ENCODE data around the gene SLC6A17. TPM values are rescaled to one million over a fixed set of nuclear protein-coding genes. Genes with fewer than 3 reads are reported as not detected.

Gene SLC6A17
- total and polyA plus RNA-seq, 2 experiments from 2014 or later = 0.03 to 0.17 TPM

DNA sequence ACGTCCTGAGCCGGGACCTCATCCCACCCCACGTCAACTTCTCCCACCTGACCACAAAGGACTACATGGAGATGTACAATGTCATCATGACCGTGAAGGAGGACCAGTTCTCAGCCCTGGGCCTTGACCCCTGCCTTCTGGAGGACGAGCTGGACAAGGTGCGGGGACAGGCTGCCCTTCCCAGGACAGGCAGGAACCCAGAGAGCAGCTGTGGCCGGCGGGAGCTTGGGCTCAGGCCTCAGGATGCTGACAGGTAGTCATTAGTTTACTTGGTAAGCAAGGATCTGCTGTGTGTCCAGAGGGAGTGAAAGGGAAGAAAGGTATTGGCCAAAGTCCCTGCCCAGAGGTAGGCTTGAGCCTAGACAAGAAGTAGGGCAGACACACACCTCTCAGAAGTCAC, 42.2 kb downstream of the SLC6A17 start:
- Histone ChIP-seq H3K4me3 (no peak overlapping the region), H3K36me3 (ENCODE audit: insufficient read depth) (no peaks in the 10 kb centered on the region), H3K27me3 (ENCODE audit: insufficient read depth) (no peaks in the 10 kb centered on the region), H3K27ac (ENCODE audit: low read depth) (no peak overlapping the region), H3K9me2 (ENCODE audit: insufficient read depth) (no peaks in the 10 kb centered on the region), H2AFZ (no peak overlapping the region), H3K4me2 (no peak overlapping the region), H3K4me1 (ENCODE audit: insufficient read depth) (no peaks in the 10 kb centered on the region), H4K20me1 (replicated peaks; ENCODE audit: insufficient read depth) (no peaks in the 10 kb centered on the region), H3F3A (replicated peaks; ENCODE audit: low read depth) (no peaks in the 10 kb centered on the region), H3K79me2 (replicated peaks; ENCODE audit: insufficient read depth) (no peaks in the 10 kb centered on the region)
- no peaks in the 10 kb centered on the region for H3K36me3 Mint-ChIP-seq (ENCODE audit: low read depth)
- TF ChIP-seq STAT1 (IDR thresholded peaks at IDR 0.05; ENCODE audit: unreplicated experiment) = no peak
- no peak for TF ChIP-seq EZH2 (IDR thresholded peaks at IDR 0.05; ENCODE audit: low read depth, unreplicated experiment)
- no peak for TF ChIP-seq EZH2phosphoT487 (IDR thresholded peaks at IDR 0.05; ENCODE audit: unreplicated experiment)
- TF ChIP-seq JUNB (IDR thresholded peaks at IDR 0.05; ENCODE audit: unreplicated experiment) = no peak
- TF ChIP-seq, protein P1, sequence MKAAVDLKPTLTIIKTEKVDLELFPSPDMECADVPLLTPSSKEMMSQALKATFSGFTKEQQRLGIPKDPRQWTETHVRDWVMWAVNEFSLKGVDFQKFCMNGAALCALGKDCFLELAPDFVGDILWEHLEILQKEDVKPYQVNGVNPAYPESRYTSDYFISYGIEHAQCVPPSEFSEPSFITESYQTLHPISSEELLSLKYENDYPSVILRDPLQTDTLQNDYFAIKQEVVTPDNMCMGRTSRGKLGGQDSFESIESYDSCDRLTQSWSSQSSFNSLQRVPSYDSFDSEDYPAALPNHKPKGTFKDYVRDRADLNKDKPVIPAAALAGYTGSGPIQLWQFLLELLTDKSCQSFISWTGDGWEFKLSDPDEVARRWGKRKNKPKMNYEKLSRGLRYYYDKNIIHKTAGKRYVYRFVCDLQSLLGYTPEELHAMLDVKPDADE (IDR thresholded peaks at IDR 0.05) = no peak
- peaks cover 10% of the 10 kb centered on the region for H3K4me1 Mint-ChIP-seq
- DNase-seq (ENCODE audit: low spot score) (no peak), ATAC-seq (no peak)
- no peak overlapping the region for H3K4me3 Mint-ChIP-seq
- no peaks in the 10 kb centered on the region for H3K9me3 Mint-ChIP-seq
- H3K27me3 Mint-ChIP-seq (ENCODE audit: insufficient read depth, low read depth, poor library complexity) = peaks cover 10% of the 10 kb centered on the region
- no peak overlapping the region for H3K27ac Mint-ChIP-seq

DNA sequence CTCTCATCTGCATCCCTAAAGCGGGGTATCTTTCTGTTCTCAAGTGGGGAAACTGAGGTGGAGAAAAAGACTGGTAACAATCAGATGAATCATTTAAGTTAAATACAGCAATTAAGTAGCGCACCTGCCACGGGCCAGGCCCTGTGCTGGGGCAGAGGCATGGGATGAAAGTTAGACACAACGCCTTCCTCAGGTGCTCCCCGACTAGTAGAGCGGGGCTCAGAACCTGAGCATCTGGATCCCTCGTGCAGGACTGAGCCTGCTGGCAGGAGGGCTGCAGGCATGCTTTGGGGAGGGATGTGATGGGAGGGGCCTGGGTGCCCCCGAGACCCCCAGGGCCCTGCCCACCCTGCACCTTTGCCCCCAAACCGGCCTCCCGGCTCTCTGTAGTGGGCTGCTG, 44.9 kb downstream of the SLC6A17 start:
- no peak overlapping the region for H3K27ac Mint-ChIP-seq
- H3K4me1 Mint-ChIP-seq = peaks cover 3% of the 10 kb centered on the region
- TF ChIP-seq EZH2 (IDR thresholded peaks at IDR 0.05; ENCODE audit: low read depth, unreplicated experiment) (no peak), JUNB (IDR thresholded peaks at IDR 0.05; ENCODE audit: unreplicated experiment) (no peak), ZNF331 (CRISPR knock-in tag; IDR thresholded peaks at IDR 0.05; ENCODE audit: low read depth) (no peak), EZH2phosphoT487 (IDR thresholded peaks at IDR 0.05; ENCODE audit: unreplicated experiment) (no peak), CREB1 (CRISPR knock-in tag; IDR thresholded peaks at IDR 0.05; ENCODE audit: low read depth) (no peak), NANOG (IDR thresholded peaks at IDR 0.05; ENCODE audit: borderline replicate concordance) (no peak)
- TF ChIP-seq, protein P2, sequence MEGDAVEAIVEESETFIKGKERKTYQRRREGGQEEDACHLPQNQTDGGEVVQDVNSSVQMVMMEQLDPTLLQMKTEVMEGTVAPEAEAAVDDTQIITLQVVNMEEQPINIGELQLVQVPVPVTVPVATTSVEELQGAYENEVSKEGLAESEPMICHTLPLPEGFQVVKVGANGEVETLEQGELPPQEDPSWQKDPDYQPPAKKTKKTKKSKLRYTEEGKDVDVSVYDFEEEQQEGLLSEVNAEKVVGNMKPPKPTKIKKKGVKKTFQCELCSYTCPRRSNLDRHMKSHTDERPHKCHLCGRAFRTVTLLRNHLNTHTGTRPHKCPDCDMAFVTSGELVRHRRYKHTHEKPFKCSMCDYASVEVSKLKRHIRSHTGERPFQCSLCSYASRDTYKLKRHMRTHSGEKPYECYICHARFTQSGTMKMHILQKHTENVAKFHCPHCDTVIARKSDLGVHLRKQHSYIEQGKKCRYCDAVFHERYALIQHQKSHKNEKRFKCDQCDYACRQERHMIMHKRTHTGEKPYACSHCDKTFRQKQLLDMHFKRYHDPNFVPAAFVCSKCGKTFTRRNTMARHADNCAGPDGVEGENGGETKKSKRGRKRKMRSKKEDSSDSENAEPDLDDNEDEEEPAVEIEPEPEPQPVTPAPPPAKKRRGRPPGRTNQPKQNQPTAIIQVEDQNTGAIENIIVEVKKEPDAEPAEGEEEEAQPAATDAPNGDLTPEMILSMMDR (conservative IDR thresholded peaks at IDR 0.05; ENCODE audit: low read depth in 2 of 2) = no peak
- TF ChIP-seq, protein P3, sequence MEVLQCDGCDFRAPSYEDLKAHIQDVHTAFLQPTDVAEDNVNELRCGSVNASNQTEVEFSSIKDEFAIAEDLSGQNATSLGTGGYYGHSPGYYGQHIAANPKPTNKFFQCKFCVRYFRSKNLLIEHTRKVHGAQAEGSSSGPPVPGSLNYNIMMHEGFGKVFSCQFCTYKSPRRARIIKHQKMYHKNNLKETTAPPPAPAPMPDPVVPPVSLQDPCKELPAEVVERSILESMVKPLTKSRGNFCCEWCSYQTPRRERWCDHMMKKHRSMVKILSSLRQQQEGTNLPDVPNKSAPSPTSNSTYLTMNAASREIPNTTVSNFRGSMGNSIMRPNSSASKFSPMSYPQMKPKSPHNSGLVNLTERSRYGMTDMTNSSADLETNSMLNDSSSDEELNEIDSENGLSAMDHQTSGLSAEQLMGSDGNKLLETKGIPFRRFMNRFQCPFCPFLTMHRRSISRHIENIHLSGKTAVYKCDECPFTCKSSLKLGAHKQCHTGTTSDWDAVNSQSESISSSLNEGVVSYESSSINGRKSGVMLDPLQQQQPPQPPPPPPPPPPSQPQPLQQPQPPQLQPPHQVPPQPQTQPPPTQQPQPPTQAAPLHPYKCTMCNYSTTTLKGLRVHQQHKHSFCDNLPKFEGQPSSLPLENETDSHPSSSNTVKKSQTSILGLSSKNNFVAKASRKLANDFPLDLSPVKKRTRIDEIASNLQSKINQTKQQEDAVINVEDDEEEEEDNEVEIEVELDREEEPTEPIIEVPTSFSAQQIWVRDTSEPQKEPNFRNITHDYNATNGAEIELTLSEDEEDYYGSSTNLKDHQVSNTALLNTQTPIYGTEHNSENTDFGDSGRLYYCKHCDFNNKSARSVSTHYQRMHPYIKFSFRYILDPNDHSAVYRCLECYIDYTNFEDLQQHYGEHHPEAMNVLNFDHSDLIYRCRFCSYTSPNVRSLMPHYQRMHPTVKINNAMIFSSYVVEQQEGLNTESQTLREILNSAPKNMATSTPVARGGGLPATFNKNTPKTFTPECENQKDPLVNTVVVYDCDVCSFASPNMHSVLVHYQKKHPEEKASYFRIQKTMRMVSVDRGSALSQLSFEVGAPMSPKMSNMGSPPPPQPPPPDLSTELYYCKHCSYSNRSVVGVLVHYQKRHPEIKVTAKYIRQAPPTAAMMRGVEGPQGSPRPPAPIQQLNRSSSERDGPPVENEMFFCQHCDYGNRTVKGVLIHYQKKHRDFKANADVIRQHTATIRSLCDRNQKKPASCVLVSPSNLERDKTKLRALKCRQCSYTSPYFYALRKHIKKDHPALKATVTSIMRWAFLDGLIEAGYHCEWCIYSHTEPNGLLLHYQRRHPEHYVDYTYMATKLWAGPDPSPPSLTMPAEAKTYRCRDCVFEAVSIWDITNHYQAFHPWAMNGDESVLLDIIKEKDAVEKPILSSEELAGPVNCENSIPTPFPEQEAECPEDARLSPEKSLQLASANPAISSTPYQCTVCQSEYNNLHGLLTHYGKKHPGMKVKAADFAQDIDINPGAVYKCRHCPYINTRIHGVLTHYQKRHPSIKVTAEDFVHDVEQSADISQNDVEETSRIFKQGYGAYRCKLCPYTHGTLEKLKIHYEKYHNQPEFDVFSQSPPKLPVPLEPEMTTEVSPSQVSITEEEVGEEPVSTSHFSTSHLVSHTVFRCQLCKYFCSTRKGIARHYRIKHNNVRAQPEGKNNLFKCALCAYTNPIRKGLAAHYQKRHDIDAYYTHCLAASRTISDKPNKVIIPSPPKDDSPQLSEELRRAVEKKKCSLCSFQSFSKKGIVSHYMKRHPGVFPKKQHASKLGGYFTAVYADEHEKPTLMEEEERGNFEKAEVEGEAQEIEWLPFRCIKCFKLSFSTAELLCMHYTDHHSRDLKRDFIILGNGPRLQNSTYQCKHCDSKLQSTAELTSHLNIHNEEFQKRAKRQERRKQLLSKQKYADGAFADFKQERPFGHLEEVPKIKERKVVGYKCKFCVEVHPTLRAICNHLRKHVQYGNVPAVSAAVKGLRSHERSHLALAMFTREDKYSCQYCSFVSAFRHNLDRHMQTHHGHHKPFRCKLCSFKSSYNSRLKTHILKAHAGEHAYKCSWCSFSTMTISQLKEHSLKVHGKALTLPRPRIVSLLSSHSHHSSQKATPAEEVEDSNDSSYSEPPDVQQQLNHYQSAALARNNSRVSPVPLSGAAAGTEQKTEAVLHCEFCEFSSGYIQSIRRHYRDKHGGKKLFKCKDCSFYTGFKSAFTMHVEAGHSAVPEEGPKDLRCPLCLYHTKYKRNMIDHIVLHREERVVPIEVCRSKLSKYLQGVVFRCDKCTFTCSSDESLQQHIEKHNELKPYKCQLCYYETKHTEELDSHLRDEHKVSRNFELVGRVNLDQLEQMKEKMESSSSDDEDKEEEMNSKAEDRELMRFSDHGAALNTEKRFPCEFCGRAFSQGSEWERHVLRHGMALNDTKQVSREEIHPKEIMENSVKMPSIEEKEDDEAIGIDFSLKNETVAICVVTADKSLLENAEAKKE (CRISPR knock-in tag; IDR thresholded peaks at IDR 0.05) = no peak

More for the DNA sequence above, 44.9 kb downstream of the SLC6A17 start:
- no peaks in the 10 kb centered on the region for H3K27me3 ChIP-seq (ENCODE audit: insufficient read depth)
- no peak for ATAC-seq
- no peak overlapping the region for H3K4me3 Mint-ChIP-seq
- H3K36me3 Mint-ChIP-seq (ENCODE audit: low read depth) = no peaks in the 10 kb centered on the region
- no peaks in the 10 kb centered on the region for H3F3A ChIP-seq (replicated peaks; ENCODE audit: low read depth)
- H3K4me1 ChIP-seq (ENCODE audit: insufficient read depth) = no peaks in the 10 kb centered on the region
- no peaks in the 10 kb centered on the region for H3K9me3 Mint-ChIP-seq
- peaks cover 9% of the 10 kb centered on the region for H3K27me3 Mint-ChIP-seq (ENCODE audit: insufficient read depth, low read depth, poor library complexity)
- H3K27ac ChIP-seq (ENCODE audit: low read depth) = no peak overlapping the region
- no peak overlapping the region for H3K4me3 ChIP-seq
- H2AFZ ChIP-seq = no peak overlapping the region
- no peaks in the 10 kb centered on the region for H3K79me2 ChIP-seq (replicated peaks; ENCODE audit: insufficient read depth)
- no peaks in the 10 kb centered on the region for H3K36me3 ChIP-seq (ENCODE audit: insufficient read depth)
- no peak for DNase-seq (ENCODE audit: low spot score)
- H3K4me2 ChIP-seq = no peak overlapping the region
- no peaks in the 10 kb centered on the region; the same call in 1 of the 2 replicates for H4K20me1 ChIP-seq (replicated peaks; ENCODE audit: insufficient read depth)
- no peaks in the 10 kb centered on the region for H3K9me2 ChIP-seq (ENCODE audit: insufficient read depth)

Data from GM23338 (cell line).